Astrocyte of the spinal cord (primary cell): ENCODE data around the gene PJVK.
"Not testable (repeated sequence)": the region's sequence is repeated elsewhere in the genome, so short reads cannot be mapped to it uniquely, and the experiment has no call there.

Source experiments
- DNase-seq: peaks from one replicate; pipeline ENCODE4 v3.0.0; 2011; ENCODE audit warnings: low read depth, low spot score
- H3K4me3 ChIP-seq: 2 replicates; pipeline ENCODE4 v1.5.1; 2011; ENCODE audit warnings: low read depth, mild to moderate bottlenecking, low read length, moderate library complexity
- CTCF ChIP-seq: IDR thresholded peaks from 2 replicates; pipeline ENCODE4 v1.5.1; 2012; ENCODE audit warnings: low read depth, mild to moderate bottlenecking, low read length, inconsistent platforms
- in situ Hi-C: cut with HindIII; loops from 2 replicates; pipeline ENCODE4 v1.10.0; 2017; ENCODE audit warnings: low sequenced_read_pairs

Gene PJVK

GRCh38 chr2:178450774-178451525, at the start of gene PJVK, which contains the start of gene PRKRA:
TSS of gene PJVK (plus strand) at chr2:178451378. CDS start at chr2:178453410, 2,032 bp downstream.
TSS of gene PRKRA (minus strand) at chr2:178451175. CDS start at chr2:178451030, 145 bp downstream.
- H3K4me3 ChIP-seq, result peak within 1 kb of the TSS; percentile 55
- peak; percentile 98 for DNase-seq
- no peak for TF ChIP-seq CTCF
- in situ Hi-C loops, result no loop called here

GRCh38 chr2:178401994-178402437, 49.2 kb upstream of the PJVK start:
- in situ Hi-C loops, result no loop called here
- no peak for TF ChIP-seq CTCF
- no peak for DNase-seq
- no peak overlapping the region for H3K4me3 ChIP-seq

GRCh38 chr2:178403671-178404306, 47.4 kb upstream of the PJVK start:
- TF ChIP-seq CTCF, result no peak
- H3K4me3 ChIP-seq, result no peak overlapping the region
- in situ Hi-C loops, result no loop called here
- DNase-seq, result no peak

- TF ChIP-seq CTCF, result no peak
- peak; percentile 73 for DNase-seq
- no peak overlapping the region for H3K4me3 ChIP-seq
- in situ Hi-C loops, result no loop called here
Observed at GRCh38 chr2:178404368-178404767, 46.8 kb upstream of the PJVK start.

- TF ChIP-seq CTCF, result no peak
- DNase-seq, result no peak
- no peak overlapping the region for H3K4me3 ChIP-seq
- in situ Hi-C loops, result no loop called here
Observed at GRCh38 chr2:178409261-178409660, 41.9 kb upstream of the PJVK start.

GRCh38 chr2:178412047-178412446, 39.1 kb upstream of the PJVK start:
- TF ChIP-seq CTCF, result no peak
- H3K4me3 ChIP-seq, result no peak overlapping the region
- in situ Hi-C loops, result no loop called here
- DNase-seq, result no peak

- DNase-seq, H3K4me3 ChIP-seq, in situ Hi-C loops: not testable (repeated sequence)
Observed at GRCh38 chr2:178412453-178412852, 38.7 kb upstream of the PJVK start.
